Measurements from ENCODE around the gene TMPRSS9. TPM values are rescaled to one million over a fixed set of nuclear protein-coding genes. Genes with fewer than 3 reads are reported as not detected.

The TMPRSS9 gene
- total RNA-seq, 1 donor from 2014 or later: not detected

DNA sequence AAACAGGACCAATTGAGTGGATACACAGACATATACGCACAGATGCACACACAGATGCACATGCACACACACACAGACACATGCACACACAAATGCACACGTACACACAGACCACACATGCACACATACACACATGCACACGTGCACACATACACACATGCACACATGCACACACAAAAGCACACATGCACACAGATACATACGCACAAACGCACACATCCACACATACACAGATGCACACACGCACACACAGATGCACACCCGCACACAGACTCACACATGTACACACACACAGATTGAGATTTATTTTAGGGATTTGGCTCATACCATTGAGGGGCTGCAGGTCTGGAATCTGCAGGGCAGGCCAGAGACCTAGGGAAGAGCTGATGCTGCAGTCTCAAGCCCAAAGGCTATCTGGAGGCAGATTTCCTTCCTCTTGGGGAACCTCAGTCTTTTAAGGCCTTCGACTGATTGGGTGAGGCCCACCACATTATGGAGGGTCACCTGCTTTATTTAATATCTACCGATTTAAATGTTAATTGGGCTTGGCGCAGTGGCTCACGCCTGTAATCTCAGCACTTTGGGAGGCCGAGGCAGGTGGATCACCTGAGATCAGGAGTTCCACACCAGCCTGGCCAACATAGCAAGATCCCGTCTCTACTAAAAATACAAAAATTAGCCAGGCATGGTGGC, 22.6 kb downstream of the TMPRSS9 start:
- Mint-ChIP-seq H3K4me3 (ENCODE audit: unreplicated experiment) (no peak overlapping the region), H3K36me3 (ENCODE audit: low read depth, unreplicated experiment) (peaks cover 3% of the 10 kb centered on the region), H3K9me3 (ENCODE audit: unreplicated experiment) (peaks cover 4% of the 10 kb centered on the region), H3K4me1 (ENCODE audit: unreplicated experiment) (no peaks in the 10 kb centered on the region), H3K27ac (ENCODE audit: unreplicated experiment) (peak overlapping the region; percentile 26), H3K27me3 (ENCODE audit: unreplicated experiment) (peaks cover 8% of the 10 kb centered on the region)
- TF ChIP-seq, protein P1, sequence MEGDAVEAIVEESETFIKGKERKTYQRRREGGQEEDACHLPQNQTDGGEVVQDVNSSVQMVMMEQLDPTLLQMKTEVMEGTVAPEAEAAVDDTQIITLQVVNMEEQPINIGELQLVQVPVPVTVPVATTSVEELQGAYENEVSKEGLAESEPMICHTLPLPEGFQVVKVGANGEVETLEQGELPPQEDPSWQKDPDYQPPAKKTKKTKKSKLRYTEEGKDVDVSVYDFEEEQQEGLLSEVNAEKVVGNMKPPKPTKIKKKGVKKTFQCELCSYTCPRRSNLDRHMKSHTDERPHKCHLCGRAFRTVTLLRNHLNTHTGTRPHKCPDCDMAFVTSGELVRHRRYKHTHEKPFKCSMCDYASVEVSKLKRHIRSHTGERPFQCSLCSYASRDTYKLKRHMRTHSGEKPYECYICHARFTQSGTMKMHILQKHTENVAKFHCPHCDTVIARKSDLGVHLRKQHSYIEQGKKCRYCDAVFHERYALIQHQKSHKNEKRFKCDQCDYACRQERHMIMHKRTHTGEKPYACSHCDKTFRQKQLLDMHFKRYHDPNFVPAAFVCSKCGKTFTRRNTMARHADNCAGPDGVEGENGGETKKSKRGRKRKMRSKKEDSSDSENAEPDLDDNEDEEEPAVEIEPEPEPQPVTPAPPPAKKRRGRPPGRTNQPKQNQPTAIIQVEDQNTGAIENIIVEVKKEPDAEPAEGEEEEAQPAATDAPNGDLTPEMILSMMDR (IDR thresholded peaks at IDR 0.05; ENCODE audit: unreplicated experiment): no peak
- DNase-seq (ENCODE audit: low spot score): no peak

DNA sequence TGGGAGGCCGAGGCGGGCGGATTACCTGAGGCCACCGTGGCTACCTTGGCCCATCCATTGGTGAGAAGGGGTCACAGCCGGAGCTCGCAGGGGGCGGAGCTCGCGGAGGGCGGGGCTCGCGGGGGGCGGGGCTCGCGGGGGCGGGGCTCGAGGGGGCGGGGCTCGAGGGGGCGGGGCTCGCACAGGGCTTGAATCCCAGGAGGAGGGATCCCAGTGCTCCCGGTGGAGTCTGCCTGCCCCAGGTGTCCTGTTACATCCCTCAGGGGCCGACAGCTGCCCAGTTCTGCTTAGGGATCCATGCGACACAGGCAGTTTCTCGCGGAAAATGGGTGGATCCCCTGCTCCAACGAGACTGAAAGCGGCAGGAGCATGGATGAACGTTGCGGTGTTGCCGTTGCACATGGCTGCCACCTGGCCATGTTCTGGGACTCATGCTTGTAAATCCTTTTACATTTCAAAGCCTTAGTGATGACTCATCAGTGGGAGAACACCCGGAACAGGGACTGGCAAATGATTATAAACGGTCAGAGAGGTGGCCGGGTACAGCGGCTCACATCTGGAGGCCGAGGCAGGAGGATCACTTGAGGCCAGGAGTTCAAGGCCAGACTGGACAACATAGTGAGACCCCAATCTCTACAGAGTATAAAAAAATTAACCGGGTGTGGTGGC, 25.1 kb downstream of the TMPRSS9 start:
- Mint-ChIP-seq H3K36me3 (ENCODE audit: low read depth, unreplicated experiment) (no peaks in the 10 kb centered on the region), H3K4me1 (ENCODE audit: unreplicated experiment) (no peaks in the 10 kb centered on the region), H3K27ac (ENCODE audit: unreplicated experiment) (no peak overlapping the region), H3K27me3 (ENCODE audit: unreplicated experiment) (peaks cover 5% of the 10 kb centered on the region), H3K9me3 (ENCODE audit: unreplicated experiment) (peaks cover 4% of the 10 kb centered on the region), H3K4me3 (ENCODE audit: unreplicated experiment) (no peak overlapping the region)
- TF ChIP-seq, protein P1 (IDR thresholded peaks at IDR 0.05; ENCODE audit: unreplicated experiment): no peak
- peak; percentile 14 for DNase-seq (ENCODE audit: low spot score)

DNA sequence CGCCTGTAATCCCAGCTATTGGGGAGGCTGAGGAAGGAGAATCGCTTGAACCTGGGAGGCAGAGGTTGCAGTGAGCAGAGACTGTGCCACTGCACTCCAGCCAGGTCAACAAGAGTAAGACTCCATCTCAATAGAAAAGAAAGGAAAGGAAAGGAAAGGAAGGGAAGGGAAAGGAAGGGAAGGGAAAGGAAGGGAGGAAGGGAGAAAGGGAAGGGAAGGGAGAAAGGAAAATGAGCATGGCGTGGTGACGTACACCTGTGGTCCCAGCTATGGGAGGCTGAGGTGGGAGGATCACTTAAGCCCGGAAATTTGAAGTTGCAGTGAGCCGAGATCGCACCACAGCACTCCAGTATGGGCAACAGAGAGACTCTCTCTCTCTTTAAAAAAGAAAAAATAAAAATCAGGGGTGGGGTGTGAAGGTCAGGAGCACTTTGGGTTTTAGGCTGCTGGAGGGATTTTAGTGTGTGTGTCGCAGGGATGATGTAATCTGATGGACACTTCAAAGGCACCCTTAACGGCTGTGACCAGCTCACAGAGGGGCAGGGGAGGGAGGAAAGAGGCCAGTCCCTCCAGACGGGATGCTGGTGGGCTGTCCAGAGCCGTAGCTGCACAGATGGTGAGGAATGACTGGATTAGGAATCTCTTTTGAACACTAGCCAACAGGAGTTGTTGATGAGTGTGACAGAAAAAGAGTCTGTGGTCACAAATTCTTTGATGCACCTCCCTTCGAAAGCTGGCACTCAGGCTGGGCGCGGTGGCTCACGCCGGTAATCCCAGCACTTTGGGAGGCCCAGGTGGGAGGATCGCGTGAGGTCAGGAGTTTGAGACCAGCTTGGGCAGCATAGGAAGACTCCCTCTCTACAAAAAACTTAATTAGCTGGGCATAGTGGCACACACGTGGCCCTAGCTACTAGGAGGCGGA, 27.6 kb downstream of the TMPRSS9 start:
- DNase-seq (ENCODE audit: low spot score): no peak
- Mint-ChIP-seq H3K27ac (ENCODE audit: unreplicated experiment) (no peak overlapping the region), H3K4me1 (ENCODE audit: unreplicated experiment) (no peaks in the 10 kb centered on the region), H3K27me3 (ENCODE audit: unreplicated experiment) (peaks cover 4% of the 10 kb centered on the region), H3K9me3 (ENCODE audit: unreplicated experiment) (no peaks in the 10 kb centered on the region), H3K4me3 (ENCODE audit: unreplicated experiment) (no peak overlapping the region), H3K36me3 (ENCODE audit: low read depth, unreplicated experiment) (no peaks in the 10 kb centered on the region)
- TF ChIP-seq, protein P1 (IDR thresholded peaks at IDR 0.05; ENCODE audit: unreplicated experiment): no peak

DNA sequence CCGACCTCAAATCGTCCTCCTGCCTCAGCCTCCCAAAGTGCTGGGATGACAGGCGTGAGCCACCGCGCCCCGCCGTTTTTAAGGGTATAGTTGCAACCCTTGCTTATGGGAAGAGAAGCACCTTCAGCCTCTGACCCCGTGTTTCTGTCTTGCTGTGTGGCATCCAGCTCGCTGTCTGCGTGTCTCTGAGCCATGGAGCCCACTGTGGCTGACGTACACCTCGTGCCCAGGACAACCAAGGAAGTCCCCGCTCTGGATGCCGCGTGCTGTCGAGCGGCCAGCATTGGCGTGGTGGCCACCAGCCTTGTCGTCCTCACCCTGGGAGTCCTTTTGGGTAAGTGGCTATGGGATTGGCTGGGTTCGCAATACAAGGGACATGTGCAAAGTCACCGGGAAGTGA, 29.5 kb downstream of the TMPRSS9 start:
- Mint-ChIP-seq H3K27me3 (ENCODE audit: unreplicated experiment) (peaks cover 2% of the 10 kb centered on the region), H3K4me3 (ENCODE audit: unreplicated experiment) (no peak overlapping the region), H3K9me3 (ENCODE audit: unreplicated experiment) (no peaks in the 10 kb centered on the region), H3K36me3 (ENCODE audit: low read depth, unreplicated experiment) (no peaks in the 10 kb centered on the region), H3K4me1 (ENCODE audit: unreplicated experiment) (no peaks in the 10 kb centered on the region), H3K27ac (ENCODE audit: unreplicated experiment) (no peak overlapping the region)
- TF ChIP-seq, protein P1 (IDR thresholded peaks at IDR 0.05; ENCODE audit: unreplicated experiment): no peak
- no peak for DNase-seq (ENCODE audit: low spot score)

Measured in endothelial cell (in vitro differentiated cells).